GM21786 (cell line): ENCODE results near the gene CDH2.

Source experiments
- ATAC-seq: cut with Tn5 transposase; IDR thresholded peaks from one replicate; pipeline ENCODE4 v1.9.1; 2021; ENCODE audit not compliant: unreplicated experiment

The CDH2 gene

GRCh38 chr18:28091197-28091596, 85.7 kb downstream of the CDH2 start:
- no peak for ATAC-seq

GRCh38 chr18:28088477-28088876, 88.5 kb downstream of the CDH2 start:
- ATAC-seq: no peak

- ATAC-seq: no peak
Observed at GRCh38 chr18:28086670-28087552, 90.0 kb downstream of the CDH2 start.

- no peak for ATAC-seq
Observed at GRCh38 chr18:28081516-28081915, 95.4 kb downstream of the CDH2 start.

GRCh38 chr18:28080876-28081300, 96.0 kb downstream of the CDH2 start:
- ATAC-seq: no peak

- ATAC-seq: no peak
Observed at GRCh38 chr18:28079883-28080282, 97.0 kb downstream of the CDH2 start.

GRCh38 chr18:28078849-28079248, 98.1 kb downstream of the CDH2 start:
- no peak for ATAC-seq

- no peak for ATAC-seq
Observed at GRCh38 chr18:28078298-28078697, 98.6 kb downstream of the CDH2 start.

- no peak for ATAC-seq
Observed at GRCh38 chr18:28075501-28075900, 101.4 kb downstream of the CDH2 start.

- ATAC-seq: no peak
Observed at GRCh38 chr18:28074076-28074475, 102.9 kb downstream of the CDH2 start.

- no peak for ATAC-seq
Observed at GRCh38 chr18:28073658-28074057, 103.3 kb downstream of the CDH2 start.

GRCh38 chr18:28071199-28071598, 105.7 kb downstream of the CDH2 start:
- no peak for ATAC-seq

- no peak for ATAC-seq
Observed at GRCh38 chr18:28068207-28068606, 108.7 kb downstream of the CDH2 start.

- ATAC-seq: no peak
Observed at GRCh38 chr18:28067346-28067745, 109.6 kb downstream of the CDH2 start.

- ATAC-seq: no peak
Observed at GRCh38 chr18:28065793-28066186, 111.1 kb downstream of the CDH2 start.

GRCh38 chr18:28065031-28065792, 111.7 kb downstream of the CDH2 start:
- no peak for ATAC-seq

GRCh38 chr18:28063926-28064325, 113.0 kb downstream of the CDH2 start:
- ATAC-seq: no peak

- ATAC-seq: no peak
Observed at GRCh38 chr18:28063271-28063761, 113.6 kb downstream of the CDH2 start.

GRCh38 chr18:28062443-28062842, 114.5 kb downstream of the CDH2 start:
- ATAC-seq: no peak

- ATAC-seq: no peak
Observed at GRCh38 chr18:28059861-28060260, 117.1 kb downstream of the CDH2 start.

- no peak for ATAC-seq
Observed at GRCh38 chr18:28050545-28050944, 126.4 kb downstream of the CDH2 start.

GRCh38 chr18:28048612-28049011, 128.3 kb downstream of the CDH2 start:
- ATAC-seq: no peak
